Left cardiac atrium (tissue), 4 donors: ENCODE data around the gene NTHL1. TPM values are rescaled to one million over a fixed set of nuclear protein-coding genes. Genes with fewer than 3 reads are reported as not detected.

Experiments
- ATAC-seq, 2 donors: fragments of 200-7000 bp; cut with Tn5 transposase; one replicate each; pipeline ENCODE4 v1.9.1; 2020; ENCODE audit warnings: mild to moderate bottlenecking in 2 of 2, moderate library complexity in 2 of 2
- DNase-seq: peaks from one replicate; pipeline ENCODE4 v3.0.0-alpha.2; 2020
- intact Hi-C, 2 donors: fragments of 100-400 bp; cut with DNase I; formaldehyde crosslinking; loops; one replicate each; pipeline versions ENCODE4 v1.14.1 to v1.15.1; 2022 to 2023
- total RNA-seq, 2 donors: library from RNA; stranded (reverse); fragmentation: NEBNext Ultra II Directional; extraction: Animal tissue kit (Norgen Biotek cat#: 25700); gene quantifications; one replicate each; pipeline ENCODE4 v1.2.1, GENCODE V29; 2021
- donor health status: DM: no; HTN: yes; CAD: no.
- donor health status: DM: no; HTN: yes; CAD: no; lungs with severe emphysema.
- donor health status: DM: yes; HTN: yes; CAD: no.
- donor health status: Dilated cardiomyopathy.

NTHL1 gene
- total RNA-seq, 2 donors from 2014 or later: 5.7 to 16.6 TPM

- intact Hi-C loops: no loop called here
- peak; percentile 73 to 74 for ATAC-seq
- peak; percentile 92 for DNase-seq
Observed at GRCh38 chr16:2003827-2004641, 43.6 kb downstream of the NTHL1 start.

- ATAC-seq (no peak), DNase-seq (no peak)
- intact Hi-C loops: no loop called here
Observed at GRCh38 chr16:2003231-2003826, 44.3 kb downstream of the NTHL1 start.

GRCh38 chr16:2002406-2003230 is 45.0 kb downstream of the NTHL1 start:
- peak; percentile 21 for DNase-seq
- intact Hi-C loops: no loop called here
- no peak for ATAC-seq

- intact Hi-C loops: no loop called here
- ATAC-seq: no peak
- DNase-seq: no peak
Observed at GRCh38 chr16:2001456-2002355, 45.9 kb downstream of the NTHL1 start.

- ATAC-seq: no peak
- intact Hi-C loops: no loop called here
- DNase-seq: no peak
Observed at GRCh38 chr16:2001035-2001434, 46.6 kb downstream of the NTHL1 start.

- no peak for DNase-seq
- ATAC-seq: no peak
- intact Hi-C loops: no loop called here
Observed at GRCh38 chr16:1999866-2000514, 47.6 kb downstream of the NTHL1 start.

- no peak for ATAC-seq
- intact Hi-C loops: no loop called here
- DNase-seq: no peak
Observed at GRCh38 chr16:1998852-1999801, 48.5 kb downstream of the NTHL1 start.

GRCh38 chr16:1998360-1998835 is 49.2 kb downstream of the NTHL1 start:
- intact Hi-C loops: no loop called here
- no peak for DNase-seq
- no peak for ATAC-seq

- intact Hi-C loops: no loop called here
- ATAC-seq (peak in 1 of 2 donors; percentile 32), DNase-seq (no peak)
Observed at GRCh38 chr16:1997494-1998359, 49.9 kb downstream of the NTHL1 start.

- ATAC-seq: no peak
- intact Hi-C loops: no loop called here
- peak; percentile 31 for DNase-seq
Observed at GRCh38 chr16:1993731-1994131, 53.9 kb downstream of the NTHL1 start.

GRCh38 chr16:1992704-1993317 is 54.8 kb downstream of the NTHL1 start:
- no peak for DNase-seq
- intact Hi-C loops: no loop called here
- peak in 1 of 2 donors; percentile 1 for ATAC-seq

GRCh38 chr16:1991948-1992703 is 55.5 kb downstream of the NTHL1 start:
- intact Hi-C loops: no loop called here
- DNase-seq (peak; percentile 97), ATAC-seq (peak; percentile 90 to 93)

- DNase-seq: no peak
- intact Hi-C loops: no loop called here
- no peak for ATAC-seq
Observed at GRCh38 chr16:1991588-1991947, 56.1 kb downstream of the NTHL1 start.

GRCh38 chr16:1991135-1991551 is 56.5 kb downstream of the NTHL1 start:
- no peak for DNase-seq
- ATAC-seq: peak in 1 of 2 donors; percentile 3
- intact Hi-C loops: no loop called here
